T-helper 9 cell (primary cell): ENCODE measurements around the gene NOL9.
A peak's percentile ranks its signal among the peaks of the same experiment; 100 is the strongest.

ENCODE experiments used
- DNase-seq: peaks from one replicate; pipeline ENCODE4 v3.0.0-alpha.2; 2020

The NOL9 gene

GRCh38 chr1:6486433-6487011, 67.8 kb downstream of the NOL9 start:
- peak; percentile 87 for DNase-seq

- DNase-seq: no peak
Measured at GRCh38 chr1:6485168-6486101, 68.9 kb downstream of the NOL9 start.

- no peak for DNase-seq
Measured at GRCh38 chr1:6484826-6485167, 69.5 kb downstream of the NOL9 start.

DNA sequence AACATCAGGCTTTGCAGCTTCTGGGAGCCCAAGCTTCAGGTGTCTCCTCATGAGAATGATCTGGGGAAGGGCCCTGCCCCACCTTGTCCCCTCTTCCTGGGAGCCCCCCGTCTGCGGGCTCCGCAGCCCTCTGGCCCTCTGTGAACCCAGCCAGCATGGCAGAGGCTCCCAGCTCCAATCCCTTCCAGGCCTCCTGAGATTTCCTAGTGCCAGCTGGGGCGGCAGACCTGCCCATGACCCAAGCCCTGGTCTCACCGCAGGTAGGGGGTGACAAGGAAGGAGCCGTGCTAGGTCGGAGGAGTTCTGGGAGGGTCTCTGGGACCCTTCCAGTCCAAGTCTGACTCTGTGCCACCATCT, 70.6 kb downstream of the NOL9 start:
- no peak for DNase-seq

- no peak for DNase-seq
Measured at GRCh38 chr1:6483017-6483760, 71.1 kb downstream of the NOL9 start.

GRCh38 chr1:6481820-6482219, 72.5 kb downstream of the NOL9 start:
- DNase-seq: no peak

GRCh38 chr1:6477039-6477820, 77.1 kb downstream of the NOL9 start:
- no peak for DNase-seq

GRCh38 chr1:6476483-6476882, 77.8 kb downstream of the NOL9 start:
- DNase-seq: no peak

DNA sequence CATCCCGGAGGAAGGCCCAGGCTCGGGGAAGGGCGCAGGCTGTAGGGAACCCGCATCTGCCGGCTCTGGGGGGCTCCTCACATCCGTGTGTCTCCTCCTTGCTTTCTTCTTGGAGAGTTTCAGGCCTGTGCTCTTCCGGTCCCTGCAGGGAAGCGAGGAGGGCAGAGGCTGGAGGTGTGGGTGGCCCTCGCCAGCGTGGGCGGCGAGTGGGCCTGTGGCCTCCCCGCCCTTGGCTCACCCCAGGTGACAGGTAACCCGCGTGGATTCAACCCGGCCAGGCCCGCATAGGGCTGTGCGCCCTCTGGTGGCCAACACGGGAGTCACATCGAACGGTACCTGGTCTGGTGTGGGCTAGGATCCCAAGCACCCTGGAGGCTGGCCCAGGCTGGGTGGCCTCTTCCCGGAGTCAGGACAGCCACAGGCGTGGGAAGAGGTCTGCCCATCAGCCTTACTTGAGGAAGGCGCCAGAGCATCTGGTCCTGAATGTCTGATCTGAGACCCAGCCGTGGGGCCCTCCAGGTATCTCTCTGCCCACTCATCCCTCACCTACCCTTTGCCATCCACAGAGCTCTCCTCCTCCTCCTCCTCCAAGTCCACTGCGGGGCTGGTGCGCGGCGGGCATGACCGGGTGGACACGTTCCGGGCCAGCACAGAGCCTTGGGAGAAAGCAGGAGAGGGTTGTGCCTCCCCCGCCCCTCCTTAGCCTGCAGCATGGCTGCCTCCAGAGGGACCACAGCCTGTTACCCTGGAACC, 78.8 kb downstream of the NOL9 start:
- peak; percentile 82 for DNase-seq

- no peak for DNase-seq
Measured at GRCh38 chr1:6474815-6475282, 79.5 kb downstream of the NOL9 start.

DNA sequence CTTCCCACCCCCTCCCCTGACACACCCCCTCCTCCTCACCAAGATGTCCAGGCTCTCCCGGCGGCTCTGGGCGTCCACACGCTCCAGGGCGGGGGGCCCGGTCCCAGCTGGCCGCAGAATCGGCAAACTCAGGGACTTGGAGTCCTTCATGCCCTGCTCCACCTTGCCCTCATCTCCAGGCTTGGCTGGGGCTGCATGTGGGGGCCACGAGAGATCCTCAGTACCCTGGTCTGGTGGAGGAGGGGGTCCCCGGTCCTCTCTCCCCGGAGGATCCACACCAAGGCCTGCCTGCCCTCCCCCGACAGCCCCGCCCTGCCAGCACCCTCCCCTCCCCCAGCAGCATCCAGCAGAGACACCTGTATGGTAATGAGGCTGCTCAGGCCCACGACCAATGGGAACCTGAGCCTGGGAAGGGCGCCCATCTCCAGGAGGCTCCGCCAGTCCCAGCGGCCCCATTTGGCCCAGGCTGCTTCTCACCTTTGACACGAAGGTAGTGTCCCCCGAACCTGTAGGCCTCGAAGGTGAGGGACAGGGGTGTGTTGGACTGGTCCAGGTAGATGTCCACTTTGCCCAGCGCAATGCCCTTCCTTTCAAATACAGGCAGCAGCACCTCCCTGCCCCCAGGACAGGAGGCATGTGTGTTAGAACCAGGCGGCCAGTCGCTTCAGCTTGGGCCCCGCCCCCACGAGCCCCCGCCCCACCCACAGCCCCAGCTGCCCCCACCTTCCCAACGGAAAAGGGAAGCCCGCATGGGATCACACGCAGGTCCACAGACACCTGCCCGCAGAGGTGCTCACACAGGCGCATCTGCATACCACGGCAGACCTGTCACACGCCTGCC, 80.1 kb downstream of the NOL9 start:
- DNase-seq: no peak

DNA sequence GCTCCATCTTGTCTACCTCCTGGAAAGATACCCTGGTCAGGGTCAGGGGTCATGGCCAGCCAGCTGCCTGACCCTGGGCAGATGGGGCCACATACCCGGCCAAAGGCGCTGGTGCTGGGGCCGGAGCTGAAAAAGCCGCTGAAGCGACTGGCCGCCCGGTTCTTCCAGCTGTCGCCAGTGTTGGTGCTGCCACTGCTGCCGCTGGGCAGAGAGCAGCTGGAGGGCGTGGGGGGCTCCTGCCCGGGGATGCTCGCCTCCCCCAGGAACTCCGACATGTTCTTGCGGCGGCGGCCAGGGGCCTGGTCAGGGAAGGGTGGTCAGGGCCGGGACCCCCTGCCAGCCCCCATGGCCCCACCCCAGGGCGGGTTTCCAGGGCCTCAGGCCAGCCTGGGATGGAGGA, 81.2 kb downstream of the NOL9 start:
- no peak for DNase-seq

DNA sequence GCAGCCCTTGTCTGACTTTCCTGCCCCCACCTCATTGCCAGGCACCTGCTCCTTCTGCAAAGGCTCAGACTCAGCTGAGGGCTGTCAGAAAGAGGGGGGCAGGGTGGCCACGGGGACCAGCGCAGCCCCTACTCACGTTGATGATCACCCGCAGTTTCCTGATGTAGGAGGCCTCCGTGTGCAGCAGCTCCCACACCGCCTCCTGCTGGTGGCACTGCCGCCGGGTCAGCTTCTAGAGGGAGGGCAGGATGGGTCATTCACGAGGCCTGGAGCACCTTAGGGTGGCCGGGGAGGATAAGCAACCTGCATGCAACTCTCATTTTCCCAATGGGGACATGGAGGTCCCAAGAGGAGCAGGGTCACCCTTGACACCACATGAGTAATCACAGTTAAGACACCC, 81.9 kb downstream of the NOL9 start:
- DNase-seq: no peak

DNA sequence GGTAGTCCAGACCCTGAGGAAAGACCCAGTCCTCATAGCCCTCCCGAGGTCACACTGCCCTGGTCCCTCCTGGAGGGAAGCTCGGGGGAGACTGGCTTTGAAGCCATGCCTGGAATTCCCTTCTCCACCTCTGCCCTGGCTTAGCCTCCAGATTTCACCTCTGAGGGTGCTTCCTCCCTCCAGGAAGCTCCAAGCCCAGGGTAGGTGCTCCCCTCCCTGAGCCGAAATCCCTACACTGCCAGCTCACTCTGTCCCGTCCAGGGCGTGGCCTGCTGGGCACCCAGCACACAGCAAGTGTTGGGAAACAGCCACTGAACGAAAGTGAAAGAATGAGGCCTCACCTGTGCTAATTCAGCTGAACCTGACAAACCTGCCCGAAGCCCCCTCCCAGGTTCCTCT, 82.3 kb downstream of the NOL9 start:
- no peak for DNase-seq
